22Rv1 (cell line): ENCODE data around the gene DCAF11.

Experiments used
- H3K27ac ChIP-seq: fragments of 450-650 bp; 2 replicates; pipeline ENCODE4 v1.5.1; 2017
- CTCF ChIP-seq: fragments of 450-650 bp; IDR thresholded peaks from 2 replicates; pipeline ENCODE4 v1.5.1; 2017; ENCODE audit warnings: mild to moderate bottlenecking
- ZFX ChIP-seq: fragments of 450-650 bp; IDR thresholded peaks from 2 replicates; pipeline ENCODE4 v1.6.1; 2017; ENCODE audit warnings: antibody characterized with exemption, borderline replicate concordance

The DCAF11 gene

DNA sequence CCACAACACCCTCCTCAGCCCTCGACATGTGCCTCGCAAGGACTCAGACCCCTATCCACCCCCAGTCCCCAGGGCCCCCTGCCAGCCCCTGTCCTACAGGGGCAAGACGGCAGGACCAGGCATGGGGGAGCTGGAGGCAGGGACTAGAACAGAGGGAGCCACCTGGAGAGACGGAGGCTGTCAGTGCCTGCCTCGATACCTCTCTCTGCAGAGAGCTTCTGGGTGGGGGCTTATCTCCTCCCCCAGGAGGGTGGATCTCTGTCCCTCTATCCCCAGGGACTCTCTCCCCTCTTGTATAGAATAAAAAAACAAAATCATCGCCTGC, 45.2 kb upstream of the DCAF11 start:
- H3K27ac ChIP-seq: no peak overlapping the region
- no peak for TF ChIP-seq CTCF
- no peak for TF ChIP-seq ZFX

GRCh38 chr14:24070285-24071143, 44.1 kb upstream of the DCAF11 start:
- H3K27ac ChIP-seq: no peak overlapping the region
- TF ChIP-seq CTCF: no peak
- TF ChIP-seq ZFX: no peak

- no peak for TF ChIP-seq CTCF
- no peak for TF ChIP-seq ZFX
- no peak within 1 kb of the TSS for H3K27ac ChIP-seq
Measured at GRCh38 chr14:24071144-24071697, 43.4 kb upstream of the DCAF11 start, which contains the start of gene CPNE6. Gene CPNE6, plus strand, starts transcription at chr14:24071562. Its CDS starts 1,375 bp downstream, at chr14:24072937.

DNA sequence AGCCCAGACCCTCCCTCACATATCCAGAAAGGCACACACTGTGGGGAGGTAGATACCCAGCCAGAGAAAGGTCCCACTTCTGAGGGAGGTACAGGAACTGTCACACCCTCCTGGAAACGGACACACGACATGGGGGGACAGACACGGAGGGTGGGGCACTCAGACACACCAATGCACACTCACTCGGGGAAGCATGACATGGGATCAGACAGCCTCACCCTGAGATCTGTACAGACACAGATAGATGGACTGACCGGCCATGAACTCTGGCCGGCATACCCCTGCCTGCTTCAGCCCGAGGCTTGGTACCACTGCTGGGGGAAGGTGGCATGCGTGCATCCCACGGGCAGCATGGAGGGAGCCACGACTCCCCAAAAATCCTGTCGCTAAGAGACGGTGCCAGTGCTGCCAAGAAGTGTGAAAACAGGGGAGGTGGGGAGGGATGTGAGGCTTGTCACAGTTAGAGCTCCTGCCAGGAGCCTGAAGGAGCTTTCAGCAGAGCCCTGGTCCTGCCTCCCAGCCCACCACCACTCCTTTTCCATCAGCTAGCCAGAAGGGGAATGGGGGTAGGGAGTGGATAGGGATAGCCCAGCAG, 42.6 kb upstream of the DCAF11 start:
- TF ChIP-seq ZFX (no peak), CTCF (no peak)

DNA sequence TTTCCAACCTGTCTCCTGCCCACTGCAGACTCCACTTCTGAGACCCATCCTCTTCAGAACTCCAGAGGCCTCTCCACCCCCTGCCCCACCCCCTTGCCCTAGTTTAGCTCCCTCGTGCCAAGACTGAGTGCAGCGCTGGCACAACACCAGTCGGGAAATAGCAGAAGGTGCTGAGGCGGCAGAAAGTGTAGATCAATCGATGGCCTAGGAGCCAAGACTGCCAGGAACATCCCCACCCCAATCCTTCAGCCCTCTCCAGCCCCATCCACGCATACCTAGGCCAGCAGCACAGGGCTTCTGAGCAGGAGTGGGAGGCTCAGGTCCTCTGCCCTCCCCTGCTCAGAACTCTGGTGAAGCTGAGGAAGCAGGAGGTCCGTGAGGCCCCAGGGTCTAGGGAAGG, 42.1 kb upstream of the DCAF11 start:
- no peak overlapping the region for H3K27ac ChIP-seq
- TF ChIP-seq ZFX: no peak
- TF ChIP-seq CTCF: no peak

More for the DNA sequence above, 42.6 kb upstream of the DCAF11 start:
- H3K27ac ChIP-seq: no peak overlapping the region

GRCh38 chr14:24072881-24073877, 41.4 kb upstream of the DCAF11 start:
- TF ChIP-seq ZFX (no peak), CTCF (no peak)
- no peak overlapping the region for H3K27ac ChIP-seq
